GM20000 (cell line): ENCODE measurements around the gene TMEM254.

Experiments
- DNase-seq: peaks from one replicate; pipeline ENCODE4 v3.0.0; 2012; ENCODE audit warnings: low spot score
- TF ChIP-seq, protein P1 (sequence below): IDR thresholded peaks from 2 replicates; pipeline ENCODE4 v1.5.1; 2012; ENCODE audit warnings: mild to moderate bottlenecking, control low read depth; ENCODE audit errors: extremely low read depth, missing control alignments

The TMEM254 gene

GRCh38 chr10:80070057-80070456 lies 8.4 kb upstream of the TMEM254 start:
- DNase-seq: no peak
- TF ChIP-seq, protein P1, sequence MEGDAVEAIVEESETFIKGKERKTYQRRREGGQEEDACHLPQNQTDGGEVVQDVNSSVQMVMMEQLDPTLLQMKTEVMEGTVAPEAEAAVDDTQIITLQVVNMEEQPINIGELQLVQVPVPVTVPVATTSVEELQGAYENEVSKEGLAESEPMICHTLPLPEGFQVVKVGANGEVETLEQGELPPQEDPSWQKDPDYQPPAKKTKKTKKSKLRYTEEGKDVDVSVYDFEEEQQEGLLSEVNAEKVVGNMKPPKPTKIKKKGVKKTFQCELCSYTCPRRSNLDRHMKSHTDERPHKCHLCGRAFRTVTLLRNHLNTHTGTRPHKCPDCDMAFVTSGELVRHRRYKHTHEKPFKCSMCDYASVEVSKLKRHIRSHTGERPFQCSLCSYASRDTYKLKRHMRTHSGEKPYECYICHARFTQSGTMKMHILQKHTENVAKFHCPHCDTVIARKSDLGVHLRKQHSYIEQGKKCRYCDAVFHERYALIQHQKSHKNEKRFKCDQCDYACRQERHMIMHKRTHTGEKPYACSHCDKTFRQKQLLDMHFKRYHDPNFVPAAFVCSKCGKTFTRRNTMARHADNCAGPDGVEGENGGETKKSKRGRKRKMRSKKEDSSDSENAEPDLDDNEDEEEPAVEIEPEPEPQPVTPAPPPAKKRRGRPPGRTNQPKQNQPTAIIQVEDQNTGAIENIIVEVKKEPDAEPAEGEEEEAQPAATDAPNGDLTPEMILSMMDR: no peak

DNA sequence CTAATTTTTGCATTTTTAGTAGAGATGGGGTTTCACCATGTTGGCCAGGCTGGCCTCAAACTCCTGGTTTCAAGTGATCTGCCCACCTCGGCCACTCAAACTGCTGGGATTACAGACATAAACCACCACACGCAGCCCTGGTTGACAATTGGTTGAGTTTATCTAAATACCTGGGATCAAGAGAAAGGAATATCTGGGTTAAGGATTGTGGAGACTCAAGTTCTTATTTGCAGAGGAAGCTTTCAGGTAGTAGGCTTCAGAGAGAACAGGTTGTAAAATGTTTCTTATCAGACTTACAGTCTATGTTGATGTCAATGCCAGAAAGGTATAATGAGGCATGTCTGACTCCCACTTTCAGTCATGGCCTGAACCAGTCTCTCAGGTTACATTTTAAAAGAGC lies 5.9 kb upstream of the TMEM254 start:
- TF ChIP-seq, protein P1: no peak
- DNase-seq: no peak

- no peak for DNase-seq
- TF ChIP-seq, protein P1: no peak
Observed at GRCh38 chr10:80075781-80076180, 2.7 kb upstream of the TMEM254 start.

DNA sequence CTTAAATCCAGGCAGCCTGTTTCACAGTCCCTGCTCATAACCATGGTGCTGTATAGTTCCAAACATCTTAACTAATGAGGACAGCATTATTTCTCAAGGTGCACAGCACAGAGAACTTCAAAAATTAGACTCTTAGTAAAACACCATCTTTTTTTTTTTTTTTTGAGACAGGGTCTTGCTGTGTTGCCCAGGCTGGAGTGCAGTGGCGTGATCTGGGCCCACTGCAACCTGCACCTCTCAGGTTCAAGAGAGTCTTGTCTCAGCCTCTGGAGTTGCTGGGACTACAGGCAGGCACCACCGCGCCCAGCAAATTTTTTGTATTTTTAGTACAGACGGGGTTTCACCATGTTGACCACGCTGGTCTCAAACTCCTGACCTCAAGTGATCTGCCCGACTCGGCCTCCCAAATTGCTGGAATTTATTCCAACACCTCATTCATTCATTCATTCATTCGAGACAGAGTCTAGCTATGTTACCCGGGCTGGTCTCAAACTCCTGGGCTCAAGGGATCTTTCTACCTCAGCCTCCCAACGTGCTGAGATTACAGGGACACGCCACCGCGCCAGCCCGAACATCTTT lies 507 bp upstream of the TMEM254 start:
- no peak for DNase-seq

DNA sequence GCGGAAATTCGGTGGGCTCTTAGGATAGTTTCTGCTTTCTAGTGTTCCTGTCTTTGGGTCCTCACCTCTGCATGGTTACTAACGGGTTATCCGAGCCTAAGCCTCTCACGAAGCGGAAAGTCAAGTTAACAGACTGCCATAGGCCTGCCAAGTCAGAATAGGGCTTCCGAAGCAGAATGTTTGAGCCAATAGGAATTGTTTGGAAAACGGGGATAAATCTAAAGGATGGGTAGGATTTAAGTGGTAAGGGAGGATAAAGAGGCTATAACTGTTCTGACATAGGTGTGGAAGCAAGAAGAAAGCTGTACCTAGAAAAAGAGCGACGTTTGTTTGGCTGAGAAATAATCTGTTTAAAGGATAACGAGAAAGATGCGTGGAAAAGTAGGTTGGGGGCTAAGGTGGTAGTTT lies 851 bp downstream of the TMEM254 start:
- DNase-seq: no peak
- TF ChIP-seq, protein P1: no peak

More for the DNA sequence above, 507 bp upstream of the TMEM254 start:
- TF ChIP-seq, protein P1: no peak

- TF ChIP-seq, protein P1: no peak
- no peak for DNase-seq
Observed at GRCh38 chr10:80081026-80081425, 2.6 kb downstream of the TMEM254 start.

- TF ChIP-seq, protein P1: no peak
- DNase-seq: no peak
Observed at GRCh38 chr10:80081801-80082750, 3.6 kb downstream of the TMEM254 start.
